T-cell (primary cell): ENCODE measurements around the gene OGFRL1. TPM values are rescaled to one million over a fixed set of nuclear protein-coding genes. Genes with fewer than 3 reads are reported as not detected.

Source experiments
- ATAC-seq, 4 experiments: fragments of 200-7000 bp in 3 of 4; fragments of 150-1000 bp in 1 of 4; cut with Tn5 transposase; replicated peaks in 1 of 4; 1 replicate in 3 of 4; 2 replicates in 1 of 4; pipeline ENCODE4 v1.10.0; 2021; ENCODE audit warnings: moderate library complexity in 3 of 4, mild to moderate bottlenecking in 2 of 4, moderate number of reproducible peaks in 1 of 4
- CTCF ChIA-PET, 2 donors: fragments of 300-600 bp; sonication (Branson Sonifier 250); formaldehyde crosslinking; loops; one replicate each; lab custom pipeline; 2022; ENCODE audit warnings: antibody characterized with exemption in 2 of 2; lab: Charles Lee
- POLR2A ChIA-PET, 2 donors: fragments of 300-600 bp; sonication (Branson Sonifier 250); formaldehyde crosslinking; loops; one replicate each; lab custom pipeline; 2022; ENCODE audit warnings: antibody characterized with exemption in 2 of 2; lab: Charles Lee
- DNase-seq, 35 experiments: peaks; one replicate each; pipeline versions ENCODE4 v3.0.0 to v3.0.0-alpha.2; 2013 to 2023
- H3K27ac ChIP-seq: one replicate; pipeline ENCODE4 v1.5.1; 2013; ENCODE audit warnings: low read length
- H3K27me3 ChIP-seq, 2 experiments: replicated peaks in 1 of 2; 1 replicate in 1 of 2; 2 replicates in 1 of 2; pipeline versions ENCODE4 v1.6.1 to v1.7.0; 2013; ENCODE audit warnings: low read length in 1 of 2, mixed read lengths in 1 of 2; ENCODE audit not compliant: control insufficient read depth in 2 of 2, insufficient read depth in 2 of 2; ENCODE audit errors: extremely low read depth in 1 of 2
- H3K36me3 ChIP-seq, 2 donors: 1 replicate in 1 of 2; 2 replicates in 1 of 2; pipeline versions ENCODE4 v1.6.1 to v1.7.0; 2013; ENCODE audit warnings: low read length in 1 of 2; ENCODE audit not compliant: control insufficient read depth in 2 of 2, insufficient read depth in 1 of 2; ENCODE audit errors: extremely low read depth in 1 of 2
- H3K4me1 ChIP-seq, 2 experiments: 1 replicate in 1 of 2; 2 replicates in 1 of 2; pipeline versions ENCODE4 v1.6.1 to v1.7.0; 2013; ENCODE audit warnings: low read length in 2 of 2, mixed read lengths in 1 of 2; ENCODE audit not compliant: insufficient read depth in 2 of 2, control insufficient read depth in 1 of 2; ENCODE audit errors: extremely low read depth in 1 of 2
- H3K4me3 ChIP-seq, 2 donors: 1 replicate in 1 of 2; 2 replicates in 1 of 2; pipeline versions ENCODE4 v1.5.1 to v1.7.0; 2013; ENCODE audit warnings: mild to moderate bottlenecking in 2 of 2, low read length in 1 of 2, moderate library complexity in 1 of 2; ENCODE audit not compliant: control insufficient read depth in 1 of 2; ENCODE audit errors: extremely low read depth in 1 of 2
- H3K9me3 ChIP-seq: 2 replicates; pipeline ENCODE4 v1.7.0; 2013
- H3K27ac Mint-ChIP-seq, 2 donors: one replicate each; pipeline ENCODE4 v1.8.0; 2020 to 2021; ENCODE audit warnings: mild to moderate bottlenecking in 2 of 2, mixed read lengths in 2 of 2
- H3K27me3 Mint-ChIP-seq, 2 donors: one replicate each; pipeline ENCODE4 v1.8.0; 2021 to 2022; ENCODE audit warnings: mixed read lengths in 2 of 2
- H3K36me3 Mint-ChIP-seq: one replicate; pipeline ENCODE4 v1.8.0; 2021; ENCODE audit warnings: mixed read lengths
- H3K4me1 Mint-ChIP-seq, 3 donors: one replicate each; pipeline ENCODE4 v1.8.0; 2020 to 2022; ENCODE audit warnings: mixed read lengths in 3 of 3, mild to moderate bottlenecking in 1 of 3
- H3K4me3 Mint-ChIP-seq, 3 donors: one replicate each; pipeline ENCODE4 v1.8.0; 2020 to 2022; ENCODE audit warnings: mild to moderate bottlenecking in 3 of 3, mixed read lengths in 3 of 3, moderate library complexity in 3 of 3
- H3K9me3 Mint-ChIP-seq, 3 donors: one replicate each; pipeline ENCODE4 v1.8.0; 2020 to 2022; ENCODE audit warnings: mixed read lengths in 3 of 3
- WGBS: methylation state at CpG from one replicate; pipeline ENCODE4 v1.1.5; 2013; ENCODE audit warnings: missing lambda C conversion rate; ENCODE audit not compliant: insufficient coverage; 5-methylcytosine and 5-hydroxymethylcytosine counted together
- total RNA-seq, 35 experiments: library from RNA in 6 of 35; stranded (reverse) in 6 of 35; fragments of 120-200 nt in 1 of 35; gene quantifications; one replicate each; pipeline versions ENCODE4 v1.2.1 to v1.2.4 and lab custom pipeline; 2013 to 2026

The OGFRL1 gene
- total RNA-seq, 5 donors from 2014 or later (not counting 1 experiment from before 2014, with no cell fraction given), result 7.3 to 10.0 (median 8.2) TPM

DNA sequence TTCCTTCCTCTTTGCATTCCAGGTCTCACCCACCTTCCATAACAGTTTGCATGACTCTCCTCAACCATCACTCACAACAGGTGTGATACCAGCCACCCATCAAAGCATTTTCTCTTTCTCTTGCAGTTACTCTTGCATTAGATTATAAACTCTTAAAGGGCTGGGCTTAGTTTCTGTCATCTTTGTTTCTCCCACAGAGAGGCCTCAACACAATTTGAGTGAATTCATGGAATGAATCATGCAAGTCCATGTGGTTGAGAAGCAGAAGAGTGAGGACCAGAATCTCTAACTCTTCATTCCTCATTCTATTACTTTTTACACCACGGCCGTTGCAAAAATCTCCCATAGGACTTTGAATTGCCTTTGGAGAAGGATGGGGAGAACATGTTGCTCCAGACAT, 31.4 kb downstream of the OGFRL1 start:
- WGBS, result no CpG with 5 or more reads among the region's 2 CpGs
- no peak overlapping the region for H3K4me3 ChIP-seq
- Mint-ChIP-seq H3K4me3 (no peak overlapping the region), H3K9me3 (no peaks in the 10 kb centered on the region), H3K27me3 (peaks cover 5 to 6% of the 10 kb centered on the region in 2 donors), H3K4me1 (no peaks in the 10 kb centered on the region), H3K27ac (no peak overlapping the region), H3K36me3 (no peaks in the 10 kb centered on the region)
- ChIA-PET POLR2A (no interaction called here), CTCF (interaction anchor here in 1 of 2 donors (0.9 kb wide), 1 partner anchor 69 kb away, joined by 3 read pairs; no protein-coding TSS in a partner anchor)
- peaks cover 0 to 3% of the 10 kb centered on the region in 2 experiments for H3K27me3 ChIP-seq
- no peak overlapping the region for H3K27ac ChIP-seq
- H3K36me3 ChIP-seq, result no peaks in the 10 kb centered on the region
- DNase-seq (no peak), ATAC-seq (no peak)
- H3K4me1 ChIP-seq, result no peaks in the 10 kb centered on the region
- no peaks in the 10 kb centered on the region for H3K9me3 ChIP-seq

DNA sequence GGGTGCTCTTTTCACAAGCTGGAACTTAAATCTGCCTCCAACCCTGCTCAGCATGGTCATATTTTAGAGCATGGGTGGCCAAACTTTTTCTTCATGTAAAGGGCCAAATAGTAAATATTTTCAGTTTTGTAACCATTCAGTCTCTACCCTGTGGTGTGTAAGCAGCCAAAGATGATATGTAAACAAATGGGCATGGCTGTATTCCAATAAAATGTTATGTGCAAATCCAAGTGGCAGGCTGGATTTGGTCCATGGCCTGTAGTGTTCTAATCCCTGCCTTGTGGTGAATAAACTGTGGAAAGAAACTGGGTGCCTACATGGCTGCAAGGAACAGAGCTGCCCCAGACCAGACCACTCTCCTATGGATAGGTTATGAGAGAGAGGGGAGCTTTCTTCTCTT, 32.7 kb downstream of the OGFRL1 start:
- POLR2A ChIA-PET, result no interaction called here
- Histone ChIP-seq H3K4me1 (no peaks in the 10 kb centered on the region), H3K4me3 (no peak overlapping the region), H3K36me3 (no peaks in the 10 kb centered on the region), H3K27ac (no peak overlapping the region), H3K27me3 (peaks cover 0 to 3% of the 10 kb centered on the region in 2 experiments), H3K9me3 (no peaks in the 10 kb centered on the region)
- Mint-ChIP-seq H3K4me1 (no peaks in the 10 kb centered on the region), H3K9me3 (no peaks in the 10 kb centered on the region), H3K27ac (no peak overlapping the region), H3K36me3 (no peaks in the 10 kb centered on the region), H3K4me3 (no peak overlapping the region), H3K27me3 (peaks cover 2 to 5% of the 10 kb centered on the region in 2 donors)
- DNase-seq, result no peak
- CTCF ChIA-PET, result no interaction called here
- no peak for ATAC-seq

DNA sequence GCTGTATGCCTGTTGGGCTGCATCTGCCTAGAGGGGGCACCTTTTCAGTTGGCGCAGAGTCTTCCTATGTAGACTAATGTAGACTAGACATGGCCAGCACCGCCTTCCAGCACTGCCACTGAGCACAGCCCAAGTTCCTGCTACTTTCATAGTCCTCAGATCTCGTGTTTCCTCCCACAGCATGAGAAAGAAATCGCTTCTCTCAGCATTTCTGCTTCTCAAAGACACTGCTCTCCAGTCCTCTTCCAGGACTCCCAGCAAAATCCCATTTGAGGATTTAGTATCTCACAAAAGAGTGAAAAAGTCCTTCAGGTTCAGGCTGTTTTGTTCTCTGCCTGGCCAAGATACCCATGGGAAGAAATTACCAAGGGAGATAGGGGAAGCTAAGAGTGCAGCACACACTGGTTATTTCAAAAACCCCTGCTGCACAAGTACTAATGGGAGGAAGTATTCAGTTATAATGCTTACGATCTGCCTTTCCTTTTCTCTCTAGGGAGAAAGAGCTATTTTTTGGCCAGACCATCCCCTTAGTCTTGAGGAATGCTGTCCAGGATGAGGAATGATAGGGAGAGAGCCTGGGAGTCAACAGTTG, 35.7 kb downstream of the OGFRL1 start:
- Histone ChIP-seq H3K4me1 (no peaks in the 10 kb centered on the region), H3K27ac (no peak overlapping the region), H3K36me3 (no peaks in the 10 kb centered on the region), H3K9me3 (no peaks in the 10 kb centered on the region), H3K27me3 (peaks cover 0 to 6% of the 10 kb centered on the region in 2 experiments), H3K4me3 (no peak overlapping the region)
- no peak for ATAC-seq
- H3K27ac Mint-ChIP-seq, result no peak overlapping the region
- ChIA-PET CTCF (no interaction called here), POLR2A (no interaction called here)
- no peaks in the 10 kb centered on the region for H3K9me3 Mint-ChIP-seq
- H3K36me3 Mint-ChIP-seq, result no peaks in the 10 kb centered on the region
- WGBS, result 100% methylated on average over 1 of the region's 5 CpGs
- peaks cover 0 to 13% of the 10 kb centered on the region in 2 donors for H3K27me3 Mint-ChIP-seq
- H3K4me3 Mint-ChIP-seq, result no peak overlapping the region
- no peaks in the 10 kb centered on the region for H3K4me1 Mint-ChIP-seq
- DNase-seq, result no peak

DNA sequence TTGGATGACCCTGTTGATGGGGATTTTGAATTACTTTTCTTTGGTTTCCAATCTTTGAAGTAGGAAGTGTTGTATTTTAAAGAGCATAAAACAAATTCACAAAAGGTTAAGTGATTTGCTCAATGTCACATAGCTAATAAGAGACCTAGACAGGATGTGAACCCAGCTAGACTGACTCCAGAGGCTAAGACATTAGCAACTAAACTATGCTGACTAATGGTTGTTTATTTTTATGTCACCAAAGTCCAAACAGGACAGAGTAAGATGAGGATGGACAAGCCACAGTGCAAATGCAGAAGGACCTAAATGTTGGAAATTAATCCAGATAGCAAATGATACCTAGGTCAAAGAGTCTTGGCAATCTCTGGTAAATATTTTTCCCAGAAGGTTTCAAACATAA, 38.0 kb downstream of the OGFRL1 start:
- no peak overlapping the region for H3K27ac Mint-ChIP-seq
- no peak for DNase-seq
- no peaks in the 10 kb centered on the region for H3K4me1 ChIP-seq
- CTCF ChIA-PET, result no interaction called here
- H3K4me3 Mint-ChIP-seq, result no peak overlapping the region
- no peak overlapping the region for H3K4me3 ChIP-seq
- ATAC-seq, result no peak
- H3K27me3 ChIP-seq, result peaks cover 0 to 6% of the 10 kb centered on the region in 2 experiments
- no peaks in the 10 kb centered on the region for H3K36me3 ChIP-seq
- POLR2A ChIA-PET, result no interaction called here
- H3K27ac ChIP-seq, result no peak overlapping the region
- H3K4me1 Mint-ChIP-seq, result no peaks in the 10 kb centered on the region
- no peaks in the 10 kb centered on the region for H3K9me3 Mint-ChIP-seq
- no peaks in the 10 kb centered on the region for H3K9me3 ChIP-seq
- H3K27me3 Mint-ChIP-seq, result peaks cover 0 to 19% of the 10 kb centered on the region in 2 donors
- H3K36me3 Mint-ChIP-seq, result no peaks in the 10 kb centered on the region

DNA sequence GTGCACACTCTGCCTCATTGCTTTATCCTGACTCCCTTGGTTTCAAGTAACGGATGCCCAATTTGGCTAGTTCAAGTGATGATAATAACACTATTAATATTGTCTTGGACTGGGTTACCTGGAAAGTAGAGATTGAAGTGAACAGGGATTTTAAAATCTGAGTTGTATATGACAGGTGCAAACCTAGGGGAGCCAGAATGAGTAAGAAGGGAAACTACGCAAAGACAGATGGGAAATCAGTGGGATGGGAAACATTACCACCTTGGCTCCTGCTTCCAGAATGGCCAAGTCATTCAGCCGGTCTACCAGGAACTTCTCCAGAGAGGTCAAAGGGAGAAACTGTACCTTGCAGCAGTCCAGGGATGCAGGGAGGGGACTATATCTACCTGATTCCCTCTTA, 41.9 kb downstream of the OGFRL1 start:
- Mint-ChIP-seq H3K27me3 (peaks cover 0 to 14% of the 10 kb centered on the region in 2 donors), H3K4me3 (no peak overlapping the region), H3K9me3 (no peaks in the 10 kb centered on the region), H3K4me1 (no peaks in the 10 kb centered on the region), H3K36me3 (no peaks in the 10 kb centered on the region), H3K27ac (no peak overlapping the region)
- Histone ChIP-seq H3K36me3 (no peaks in the 10 kb centered on the region), H3K9me3 (no peaks in the 10 kb centered on the region), H3K4me1 (no peaks in the 10 kb centered on the region), H3K27me3 (peaks cover 0 to 3% of the 10 kb centered on the region in 2 experiments), H3K4me3 (no peak overlapping the region), H3K27ac (no peak overlapping the region)
- 100% methylated on average over 2 of the region's 3 CpGs for WGBS
- ChIA-PET CTCF (no interaction called here), POLR2A (no interaction called here)
- DNase-seq (no peak), ATAC-seq (no peak)

DNA sequence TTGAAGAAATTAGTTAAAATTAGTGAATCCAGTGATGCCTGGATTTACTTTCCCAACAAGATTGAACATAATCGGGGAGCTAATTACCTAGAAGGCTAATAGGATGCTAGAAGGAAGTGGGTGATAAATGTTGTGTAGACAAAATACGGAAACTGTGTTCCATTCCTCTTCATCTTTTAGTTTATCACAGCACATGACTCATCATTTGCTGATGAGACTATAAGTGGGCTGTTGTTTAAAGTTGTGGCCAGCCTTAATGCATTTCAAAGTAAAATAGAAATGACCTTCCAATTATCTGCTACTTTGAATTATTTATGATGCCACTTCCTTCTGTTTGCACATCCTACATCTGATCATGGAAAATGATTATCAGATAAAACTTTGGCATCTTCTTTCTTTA, 43.4 kb downstream of the OGFRL1 start:
- peaks cover 0 to 16% of the 10 kb centered on the region in 2 donors for H3K27me3 Mint-ChIP-seq
- CTCF ChIA-PET, result no interaction called here

More for the DNA sequence above, 43.4 kb downstream of the OGFRL1 start:
- Histone ChIP-seq H3K9me3 (no peaks in the 10 kb centered on the region), H3K4me1 (no peaks in the 10 kb centered on the region), H3K27ac (no peak overlapping the region), H3K4me3 (no peak overlapping the region), H3K36me3 (no peaks in the 10 kb centered on the region), H3K27me3 (peaks cover 0 to 3% of the 10 kb centered on the region in 2 experiments)
- Mint-ChIP-seq H3K4me3 (no peak overlapping the region), H3K27ac (no peak overlapping the region), H3K4me1 (no peaks in the 10 kb centered on the region), H3K36me3 (no peaks in the 10 kb centered on the region), H3K9me3 (no peaks in the 10 kb centered on the region)
- POLR2A ChIA-PET, result no interaction called here
- DNase-seq (no peak), ATAC-seq (no peak)
- WGBS, result no CpG with 5 or more reads among the region's 2 CpGs
